Transverse colon (tissue), 3 donors: ENCODE measurements around the gene STAC.

Experiments
- EP300 ChIP-seq: sonication (generic); formaldehyde crosslinking; IDR thresholded peaks from one replicate; pipeline ENCODE4 v1.6.1; 2017; ENCODE audit warnings: antibody characterized with exemption, low read depth
- POLR2A ChIP-seq: fragments of 450-650 bp; IDR thresholded peaks from one replicate; pipeline ENCODE4 v1.6.1; 2016; ENCODE audit warnings: antibody characterized with exemption, mild to moderate bottlenecking, moderate library complexity
- TF ChIP-seq, protein P1 (sequence below), 5 experiments: fragments of 200-600 bp in 3 of 5; fragments of 450-650 bp in 2 of 5; sonication (generic) in 3 of 5; IDR thresholded peaks; 1 replicate in 2 of 5; 2 replicates in 3 of 5; pipeline ENCODE4 v1.5.1; 2016 to 2017; ENCODE audit warnings: antibody characterized with exemption in 5 of 5, inconsistent platforms in 3 of 5, mild to moderate bottlenecking in 2 of 5, moderate library complexity in 1 of 5

DNA sequence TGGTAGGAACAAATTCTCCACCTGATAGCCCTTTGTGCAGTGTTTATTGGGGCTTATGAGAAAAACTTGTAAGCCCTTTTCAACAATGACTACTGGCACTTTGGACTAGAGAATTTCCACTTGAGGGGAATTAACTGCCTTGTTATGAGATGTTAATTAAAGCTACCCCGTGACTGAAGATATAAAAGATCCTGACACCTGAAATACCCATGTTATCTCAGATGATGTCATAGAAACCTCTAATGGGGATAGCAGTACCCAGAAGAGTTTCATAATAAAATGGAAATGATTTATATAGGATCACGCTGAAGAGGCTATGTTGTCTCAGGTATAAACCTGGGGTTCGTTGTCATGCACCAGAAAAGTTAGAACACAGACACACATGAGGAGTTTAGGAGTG, 14.5 kb upstream of the STAC start:
- TF ChIP-seq, protein P1, sequence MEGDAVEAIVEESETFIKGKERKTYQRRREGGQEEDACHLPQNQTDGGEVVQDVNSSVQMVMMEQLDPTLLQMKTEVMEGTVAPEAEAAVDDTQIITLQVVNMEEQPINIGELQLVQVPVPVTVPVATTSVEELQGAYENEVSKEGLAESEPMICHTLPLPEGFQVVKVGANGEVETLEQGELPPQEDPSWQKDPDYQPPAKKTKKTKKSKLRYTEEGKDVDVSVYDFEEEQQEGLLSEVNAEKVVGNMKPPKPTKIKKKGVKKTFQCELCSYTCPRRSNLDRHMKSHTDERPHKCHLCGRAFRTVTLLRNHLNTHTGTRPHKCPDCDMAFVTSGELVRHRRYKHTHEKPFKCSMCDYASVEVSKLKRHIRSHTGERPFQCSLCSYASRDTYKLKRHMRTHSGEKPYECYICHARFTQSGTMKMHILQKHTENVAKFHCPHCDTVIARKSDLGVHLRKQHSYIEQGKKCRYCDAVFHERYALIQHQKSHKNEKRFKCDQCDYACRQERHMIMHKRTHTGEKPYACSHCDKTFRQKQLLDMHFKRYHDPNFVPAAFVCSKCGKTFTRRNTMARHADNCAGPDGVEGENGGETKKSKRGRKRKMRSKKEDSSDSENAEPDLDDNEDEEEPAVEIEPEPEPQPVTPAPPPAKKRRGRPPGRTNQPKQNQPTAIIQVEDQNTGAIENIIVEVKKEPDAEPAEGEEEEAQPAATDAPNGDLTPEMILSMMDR (IDR thresholded peaks at IDR 0.05) = no peak
- TF ChIP-seq POLR2A (no peak), EP300 (no peak)
